Measurements from ENCODE around the gene SLC35F3.

GRCh38 chr1:234139966-234140365, 235.5 kb downstream of the SLC35F3 start:
- TF ChIP-seq CTCF (conservative IDR thresholded peaks at IDR 0.05; ENCODE audit: low read length) (no peak), EZH2phosphoT487 (IDR thresholded peaks at IDR 0.05; ENCODE audit: borderline replicate concordance, low read depth, low read length) (no peak)
